Stimulated activated CD4-positive, alpha-beta T cell treated with anti-CD3 and anti-CD28 coated beads, Interleukin-15, amount 100 ng/mL, for 48 hours (primary cell): ENCODE data around the gene OR4C11.

ENCODE experiments used
- DNase-seq, 2 donors: peaks; one replicate each; pipeline ENCODE4 v3.0.0-alpha.2; 2020; ENCODE audit warnings: low read depth in 2 of 2

OR4C11 gene, protein sequence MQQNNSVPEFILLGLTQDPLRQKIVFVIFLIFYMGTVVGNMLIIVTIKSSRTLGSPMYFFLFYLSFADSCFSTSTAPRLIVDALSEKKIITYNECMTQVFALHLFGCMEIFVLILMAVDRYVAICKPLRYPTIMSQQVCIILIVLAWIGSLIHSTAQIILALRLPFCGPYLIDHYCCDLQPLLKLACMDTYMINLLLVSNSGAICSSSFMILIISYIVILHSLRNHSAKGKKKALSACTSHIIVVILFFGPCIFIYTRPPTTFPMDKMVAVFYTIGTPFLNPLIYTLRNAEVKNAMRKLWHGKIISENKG

GRCh38 chr11:55607545-55607944 lies at the start of gene OR4C11:
OR4C11 (minus strand) TSS chr11:55607645; CDS start chr11:55604373, 3,272 bp downstream.
- no peak for DNase-seq

DNA sequence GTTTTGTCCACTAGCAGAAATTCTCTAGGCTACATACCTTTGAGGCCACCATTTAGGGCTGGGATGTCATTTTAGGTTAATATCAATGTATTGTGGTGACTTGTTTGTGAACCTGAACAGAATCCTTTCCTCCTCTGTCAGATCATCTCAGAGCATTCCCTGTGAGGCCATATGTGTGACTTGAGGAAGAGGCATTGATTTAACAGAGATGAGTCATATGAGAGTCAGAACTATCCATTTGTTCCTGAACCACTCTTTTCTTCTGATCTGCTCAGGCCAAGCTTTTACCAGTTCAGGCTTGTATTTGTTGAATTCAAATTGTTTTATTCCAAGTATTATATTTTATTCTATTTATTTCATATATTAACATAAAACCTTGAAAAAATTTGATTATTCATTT lies 47.7 kb upstream of the OR4C11 start:
- DNase-seq: no peak

DNA sequence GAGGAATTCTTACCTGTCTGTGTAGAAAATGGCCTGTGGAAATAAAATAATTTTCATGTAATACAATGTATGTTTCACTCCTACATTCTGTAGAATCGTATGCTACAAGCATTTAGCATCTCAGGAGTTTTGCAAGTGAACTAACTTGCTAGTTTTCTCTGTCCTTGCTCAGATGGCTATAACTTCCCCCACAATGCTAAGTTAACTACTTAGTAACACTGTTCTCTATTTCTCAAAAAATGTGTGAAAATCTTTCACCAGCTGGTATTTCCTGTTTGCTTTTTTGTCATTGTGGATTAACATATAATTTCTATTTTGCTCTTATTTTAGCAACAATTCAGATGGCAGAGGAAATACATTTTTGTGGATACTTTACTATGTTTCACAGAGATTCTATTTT lies 45.1 kb upstream of the OR4C11 start:
- DNase-seq: no peak

DNA sequence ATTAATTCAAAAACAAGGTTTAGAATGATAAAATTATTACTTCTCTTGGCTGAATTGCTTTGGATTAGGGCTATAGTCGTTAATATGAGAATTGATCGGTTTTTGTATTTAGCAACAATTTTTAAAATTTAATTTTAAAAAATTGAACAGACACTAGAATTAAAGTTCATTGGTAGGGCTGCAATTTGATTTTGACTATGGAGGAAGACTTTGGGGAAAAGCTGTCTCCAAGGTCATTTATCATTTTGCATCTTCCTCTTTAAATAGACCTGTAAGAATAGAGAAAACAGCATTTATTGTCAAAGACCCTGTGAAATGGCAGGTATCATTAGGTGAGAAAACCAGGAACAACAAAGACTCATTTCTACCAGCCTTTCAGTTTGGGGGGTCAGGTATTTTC lies 40.6 kb upstream of the OR4C11 start, which contains the start of gene OR4S2:
Gene OR4S2, plus strand, starts transcription at position 301 of the 400 bp plus-strand sequence. CDS start 2,577 bp downstream, outside the sequence.
- DNase-seq: no peak

DNA sequence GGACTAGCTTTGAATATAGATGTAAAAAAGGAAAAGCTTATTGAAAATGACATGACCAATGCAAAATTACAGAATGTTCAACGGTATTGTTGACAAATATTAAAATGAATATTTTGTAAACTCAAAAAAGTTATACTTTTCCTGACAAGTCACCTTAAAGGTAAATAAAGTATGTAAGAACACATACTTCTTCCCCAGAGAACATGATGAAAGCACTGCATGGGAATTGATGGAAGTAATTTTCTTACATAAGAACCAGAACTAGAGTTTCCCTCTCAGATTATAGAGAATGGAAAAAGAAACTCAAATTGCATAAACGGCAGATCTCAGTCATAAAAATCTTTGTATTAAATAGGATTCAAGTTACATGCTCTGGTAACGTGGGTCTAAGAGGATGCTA lies 27.4 kb upstream of the OR4C11 start, which contains the start of gene OR4P4:
Gene OR4P4, plus strand, starts transcription at position 301 of the 400 bp plus-strand sequence.
- no peak for DNase-seq

- no peak for DNase-seq
These were observed 17.1 kb upstream of the OR4C11 start for GRCh38 chr11:55624531-55624930.

DNA sequence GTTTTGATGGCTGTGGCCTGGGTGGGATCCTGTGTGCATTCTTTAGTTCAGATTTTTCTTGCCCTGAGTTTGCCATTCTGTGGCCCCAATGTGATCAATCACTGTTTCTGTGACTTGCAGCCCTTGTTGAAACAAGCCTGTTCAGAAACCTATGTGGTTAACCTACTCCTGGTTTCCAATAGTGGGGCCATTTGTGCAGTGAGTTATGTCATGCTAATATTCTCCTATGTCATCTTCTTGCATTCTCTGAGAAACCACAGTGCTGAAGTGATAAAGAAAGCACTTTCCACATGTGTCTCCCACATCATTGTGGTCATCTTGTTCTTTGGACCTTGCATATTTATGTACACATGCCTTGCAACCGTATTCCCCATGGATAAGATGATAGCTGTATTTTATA lies 34.9 kb downstream of the OR4C11 start:
- DNase-seq: no peak

DNA sequence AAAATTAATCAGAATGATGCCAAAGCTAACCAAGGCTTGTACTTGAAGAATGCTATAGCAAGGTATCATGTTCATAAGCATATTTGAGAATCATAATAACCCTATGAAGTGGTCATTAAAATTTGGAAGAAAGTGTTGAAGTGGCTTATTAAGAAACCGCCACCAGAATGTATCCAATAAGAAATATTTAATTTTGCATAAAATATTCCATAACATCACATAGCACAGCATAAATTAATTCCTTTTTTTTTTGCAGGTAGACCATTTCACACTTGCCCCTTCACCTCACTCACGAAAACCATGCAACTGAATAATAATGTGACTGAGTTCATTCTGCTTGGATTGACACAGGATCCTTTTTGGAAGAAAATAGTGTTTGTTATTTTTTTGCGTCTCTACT lies 35.6 kb downstream of the OR4C11 start, which contains the start of gene OR4C16:
Gene OR4C16, plus strand, starts transcription at position 301 of the 400 bp plus-strand sequence. Its CDS starts 0 bp downstream, at position 301.
- DNase-seq: no peak

GRCh38 chr11:55554169-55554568 lies 53.3 kb downstream of the OR4C11 start, which contains the start of gene OR4C15:
OR4C15 (plus strand) TSS chr11:55554469; CDS start chr11:55554469, 0 bp downstream.
- no peak for DNase-seq
